RWPE1 (cell line): ENCODE results near the gene ONECUT3.

Experiments used
- CTCF ChIA-PET: fragments of 350-600 bp; sonication (Branson Sonifier 250); formaldehyde crosslinking; extraction: SDS; loops from one replicate; lab custom pipeline; 2021; lab: Yijun Ruan, JAX
- POLR2A ChIA-PET: fragments of 400-600 bp; formaldehyde crosslinking; extraction: SDS; loops from one replicate; lab custom pipeline; 2020; ENCODE audit warnings: antibody characterized with exemption; ENCODE audit not compliant: low non-redundant PET; lab: Yijun Ruan, JAX
- DNase-seq: peaks from one replicate; pipeline ENCODE4 v3.0.0; 2012; ENCODE audit warnings: low spot score
- H3K27ac ChIP-seq: fragments of 450-650 bp; 2 replicates; pipeline ENCODE4 v1.5.1; 2017
- TF ChIP-seq, protein P1 (sequence below): fragments of 450-650 bp; conservative IDR thresholded peaks from 2 replicates; pipeline ENCODE4 v1.5.1; 2017; ENCODE audit warnings: low read depth, mild to moderate bottlenecking

Gene ONECUT3

DNA sequence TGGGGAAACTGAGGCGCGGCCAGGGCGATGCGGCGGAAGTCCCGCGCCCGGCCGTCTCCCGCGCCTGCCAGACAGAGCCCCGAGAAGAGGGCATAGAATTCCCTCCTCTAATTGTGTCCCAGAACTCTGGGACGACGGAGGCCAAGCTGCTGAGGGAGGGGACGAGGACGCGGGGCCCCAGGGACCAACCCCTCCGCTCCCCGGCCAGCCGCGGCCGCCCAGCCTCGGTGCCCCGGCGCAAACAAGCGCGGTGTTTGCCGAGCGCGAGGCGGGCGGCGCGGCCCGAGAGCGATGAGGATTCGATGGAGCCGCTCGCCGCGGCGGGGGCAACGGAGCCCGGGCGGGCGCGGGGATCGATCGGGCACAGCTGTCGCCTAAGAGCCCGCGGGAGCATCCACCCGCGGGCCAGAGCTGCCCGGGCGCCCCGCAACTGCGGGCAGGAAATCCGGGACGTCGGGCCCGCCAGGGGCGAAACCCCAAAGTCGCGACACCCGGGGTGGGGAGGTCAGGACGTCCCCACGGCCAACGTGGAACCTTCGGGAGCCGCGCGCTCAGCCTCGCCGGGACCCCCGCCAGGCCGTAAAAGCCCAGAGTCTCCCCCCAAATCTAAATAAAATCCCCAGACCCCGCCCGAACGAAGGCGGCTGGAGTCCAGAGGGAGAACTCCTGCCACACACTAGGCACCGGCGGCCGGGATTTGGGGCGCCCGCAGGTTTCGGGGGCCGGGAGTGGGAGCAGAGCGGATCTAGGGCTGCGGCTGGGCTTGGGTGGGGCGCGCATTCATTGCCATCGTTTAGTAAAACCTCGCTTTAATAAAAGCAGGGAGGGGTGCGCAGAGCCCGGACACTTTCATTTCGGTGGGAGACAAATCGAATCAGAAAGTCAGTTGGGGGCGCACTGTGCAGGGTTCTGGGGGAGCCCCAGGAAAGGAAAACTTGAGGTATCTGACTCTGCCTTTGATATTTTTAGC is 3.6 kb upstream of the ONECUT3 start:
- ChIA-PET CTCF (interaction anchor here (2.6 kb wide), 1 partner anchor 77 kb away, joined by 8 read pairs; no protein-coding TSS in a partner anchor), POLR2A (interaction anchor here (0.6 kb wide), 1 partner anchor 497 kb away, joined by 5 read pairs; no protein-coding TSS in a partner anchor)

DNA sequence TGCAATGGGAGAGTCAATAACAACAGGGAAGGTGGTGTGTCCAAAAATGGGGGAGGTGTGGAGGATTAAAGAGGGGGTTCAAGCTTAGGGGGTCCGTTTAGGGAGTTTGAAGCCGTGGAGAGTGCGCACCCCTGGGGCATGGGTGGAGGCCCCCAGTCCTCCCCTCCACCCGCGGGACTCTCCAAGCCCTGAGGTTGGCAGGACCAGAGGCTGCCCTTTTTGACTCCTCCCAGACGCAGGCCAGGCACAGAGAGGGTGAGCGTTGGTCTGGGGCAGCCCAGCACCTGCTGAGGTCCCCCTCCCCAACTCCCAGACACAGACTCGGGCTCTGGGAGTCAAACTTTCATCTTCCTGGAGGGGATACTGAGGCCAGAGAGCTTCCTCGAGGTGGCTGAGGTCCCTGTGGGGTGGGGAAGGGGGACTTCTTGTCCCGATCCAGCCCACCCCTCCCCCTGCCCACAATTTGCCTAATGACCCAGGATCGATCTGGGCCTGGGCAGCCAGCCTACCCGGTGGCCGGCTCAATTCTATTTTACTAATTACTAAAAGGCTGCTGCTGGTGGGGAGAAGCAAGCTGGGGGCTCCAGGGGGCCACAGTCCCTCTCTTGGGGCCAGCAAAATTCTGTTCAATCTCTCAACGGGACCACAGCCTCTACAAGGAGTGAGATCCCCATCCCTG is 2.8 kb upstream of the ONECUT3 start:
- TF ChIP-seq, protein P1, sequence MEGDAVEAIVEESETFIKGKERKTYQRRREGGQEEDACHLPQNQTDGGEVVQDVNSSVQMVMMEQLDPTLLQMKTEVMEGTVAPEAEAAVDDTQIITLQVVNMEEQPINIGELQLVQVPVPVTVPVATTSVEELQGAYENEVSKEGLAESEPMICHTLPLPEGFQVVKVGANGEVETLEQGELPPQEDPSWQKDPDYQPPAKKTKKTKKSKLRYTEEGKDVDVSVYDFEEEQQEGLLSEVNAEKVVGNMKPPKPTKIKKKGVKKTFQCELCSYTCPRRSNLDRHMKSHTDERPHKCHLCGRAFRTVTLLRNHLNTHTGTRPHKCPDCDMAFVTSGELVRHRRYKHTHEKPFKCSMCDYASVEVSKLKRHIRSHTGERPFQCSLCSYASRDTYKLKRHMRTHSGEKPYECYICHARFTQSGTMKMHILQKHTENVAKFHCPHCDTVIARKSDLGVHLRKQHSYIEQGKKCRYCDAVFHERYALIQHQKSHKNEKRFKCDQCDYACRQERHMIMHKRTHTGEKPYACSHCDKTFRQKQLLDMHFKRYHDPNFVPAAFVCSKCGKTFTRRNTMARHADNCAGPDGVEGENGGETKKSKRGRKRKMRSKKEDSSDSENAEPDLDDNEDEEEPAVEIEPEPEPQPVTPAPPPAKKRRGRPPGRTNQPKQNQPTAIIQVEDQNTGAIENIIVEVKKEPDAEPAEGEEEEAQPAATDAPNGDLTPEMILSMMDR, result no peak
- ChIA-PET CTCF (interaction anchor here (2.6 kb wide), 1 partner anchor 78 kb away, joined by 8 read pairs; no protein-coding TSS in a partner anchor), POLR2A (no interaction called here)
- no peak overlapping the region for H3K27ac ChIP-seq
- DNase-seq, result no peak

More for the DNA sequence above, 3.6 kb upstream of the ONECUT3 start:
- no peak overlapping the region for H3K27ac ChIP-seq
- TF ChIP-seq, protein P1, result no peak
- DNase-seq, result no peak

DNA sequence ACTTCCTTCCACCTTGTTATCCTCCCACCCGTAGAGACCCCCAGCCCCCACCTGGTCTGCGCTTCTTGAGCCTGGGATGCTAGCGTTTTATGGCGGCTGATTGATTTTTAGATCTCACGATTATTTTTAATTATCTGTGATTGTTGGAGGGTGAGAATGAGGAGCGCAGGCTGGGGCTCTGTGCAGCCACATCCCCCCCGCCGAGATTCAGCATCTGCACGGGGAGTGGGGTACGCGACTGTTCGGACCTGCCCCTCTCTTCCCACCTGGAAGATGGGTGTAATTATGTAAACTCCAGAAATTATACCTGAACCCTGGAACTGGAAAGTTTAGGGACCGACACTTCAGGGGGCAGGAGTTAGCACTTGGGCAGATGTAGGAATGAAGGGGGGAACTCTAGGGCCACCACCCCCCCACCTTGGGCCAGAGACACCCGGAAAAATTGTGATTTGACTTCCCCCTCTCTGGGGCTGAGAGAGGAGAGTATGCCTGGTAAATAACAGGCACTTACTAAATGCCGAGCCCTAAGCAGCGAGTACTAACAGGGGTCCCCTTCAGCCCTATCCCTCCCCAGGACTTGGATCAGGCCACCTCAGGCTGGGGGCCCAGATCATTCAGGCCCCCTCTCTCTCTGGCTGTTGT is 1.8 kb upstream of the ONECUT3 start:
- POLR2A ChIA-PET, result no interaction called here
- H3K27ac ChIP-seq, result no peak overlapping the region
- CTCF ChIA-PET, result interaction anchor here (0.7 to 2.6 kb wide), 4 partner anchors 16 to 130 kb away, joined by 3 to 8 read pairs (median 4); no protein-coding TSS in a partner anchor
- no peak for DNase-seq
- TF ChIP-seq, protein P1, result no peak

DNA sequence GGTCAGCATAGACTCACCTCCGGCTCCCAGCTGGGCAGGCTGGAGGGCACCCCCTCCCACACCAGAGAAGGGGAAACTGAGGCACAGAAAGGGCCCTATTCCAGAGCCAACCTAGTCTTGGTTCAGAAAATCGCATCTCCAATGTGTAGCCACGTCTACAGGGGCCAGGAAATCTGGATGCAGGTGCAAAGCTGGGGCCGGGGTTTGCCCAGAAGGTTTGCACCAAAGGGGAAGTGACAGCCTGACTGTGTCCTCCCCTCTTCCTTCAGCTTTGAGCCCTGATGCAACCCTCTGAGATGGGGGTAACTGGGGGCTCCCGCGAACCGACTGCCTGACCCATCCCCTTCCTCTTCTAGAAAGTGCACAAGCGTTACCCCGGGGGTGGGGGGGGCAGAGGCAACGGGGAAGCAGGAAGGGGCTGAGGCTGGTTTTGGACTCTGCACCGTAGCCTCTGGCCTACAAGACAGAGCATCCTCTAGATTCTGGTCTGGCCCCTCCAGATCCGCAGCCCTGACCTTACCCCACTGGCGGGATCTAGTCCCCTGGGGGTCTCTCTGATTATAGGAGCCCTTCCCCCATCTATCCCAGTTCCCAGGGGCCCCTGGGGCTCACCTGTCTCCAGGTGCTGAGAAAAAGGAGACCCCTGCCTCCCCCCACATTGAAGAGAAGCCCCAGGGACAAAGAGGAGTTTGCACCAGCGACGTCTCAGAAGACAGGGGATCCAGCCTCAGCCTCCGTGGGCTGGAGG is 1.1 kb upstream of the ONECUT3 start:
- ChIA-PET CTCF (interaction anchor here (0.7 to 2.6 kb wide), 4 partner anchors 15 to 131 kb away, joined by 3 to 8 read pairs (median 4); no protein-coding TSS in a partner anchor), POLR2A (no interaction called here)
- no peak overlapping the region for H3K27ac ChIP-seq
- DNase-seq, result no peak
- TF ChIP-seq, protein P1, result no peak

DNA sequence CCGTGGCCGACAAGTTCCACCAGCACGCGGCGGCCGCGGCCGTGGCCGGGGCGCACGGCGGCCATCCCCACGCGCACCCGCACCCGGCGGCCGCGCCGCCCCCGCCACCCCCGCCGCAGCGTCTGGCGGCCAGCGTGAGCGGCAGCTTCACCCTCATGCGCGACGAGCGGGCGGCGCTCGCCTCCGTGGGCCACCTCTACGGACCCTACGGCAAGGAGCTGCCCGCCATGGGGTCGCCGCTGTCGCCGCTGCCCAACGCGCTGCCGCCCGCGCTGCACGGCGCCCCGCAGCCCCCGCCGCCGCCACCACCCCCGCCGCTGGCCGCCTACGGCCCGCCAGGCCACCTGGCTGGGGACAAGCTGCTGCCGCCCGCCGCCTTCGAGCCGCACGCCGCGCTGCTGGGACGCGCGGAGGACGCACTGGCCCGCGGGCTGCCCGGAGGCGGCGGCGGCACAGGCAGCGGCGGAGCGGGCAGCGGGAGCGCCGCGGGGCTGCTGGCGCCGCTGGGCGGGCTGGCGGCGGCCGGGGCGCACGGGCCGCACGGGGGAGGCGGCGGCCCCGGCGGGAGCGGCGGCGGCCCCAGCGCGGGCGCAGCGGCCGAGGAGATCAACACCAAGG is 821 bp downstream of the ONECUT3 start:
- ChIA-PET POLR2A (no interaction called here), CTCF (interaction anchor here (0.6 to 1.2 kb wide), 2 partner anchors 12 to 518 kb away, joined by 3 to 4 read pairs; no protein-coding TSS in a partner anchor)

More for the DNA sequence above, 821 bp downstream of the ONECUT3 start:
- TF ChIP-seq, protein P1, result no peak
- DNase-seq, result no peak
- no peak overlapping the region for H3K27ac ChIP-seq
